IMR-90 (cell line): Measurements from ENCODE around the gene ASIC2.

Experiments used
- CTCF ChIP-seq: conservative IDR thresholded peaks from 2 replicates; pipeline ENCODE4 v1.5.1; 2012; ENCODE audit warnings: mild to moderate bottlenecking, low read depth, low read length, improper control_type of control experiment
- POLR2A ChIP-seq: IDR thresholded peaks from 2 replicates; pipeline ENCODE4 v1.6.1; 2012; ENCODE audit warnings: mild to moderate bottlenecking, low read depth, low read length
- RFX5 ChIP-seq: IDR thresholded peaks from 2 replicates; pipeline ENCODE4 v1.8.0; 2012; ENCODE audit warnings: low read depth, mild to moderate bottlenecking, low read length, moderate library complexity

- TF ChIP-seq POLR2A = no peak
- no peak for TF ChIP-seq CTCF
- no peak for TF ChIP-seq RFX5
These were observed 99.9 kb downstream of the ASIC2 start for GRCh38 chr17:33192951-33193911.
